Fibroblast of lung (primary cell): Measurements from ENCODE around the gene AADACL3. TPM values are rescaled to one million over a fixed set of nuclear protein-coding genes. Genes with fewer than 3 reads are reported as not detected.
"Not testable (repeated sequence)": the region's sequence is repeated elsewhere in the genome, so short reads cannot be mapped to it uniquely, and the experiment has no call there.

Source experiments
- DNase-seq, 2 donors: peaks; one replicate each; pipeline versions ENCODE4 v3.0.0 to v3.0.0-alpha.2; 2010; ENCODE audit warnings: low read depth in 2 of 2
- H2AFZ ChIP-seq: 2 replicates; pipeline ENCODE4 v1.5.1; 2012; ENCODE audit warnings: low read length, control low read depth, inconsistent platforms
- H3K27ac ChIP-seq: 2 replicates; pipeline ENCODE4 v1.5.1; 2011; ENCODE audit warnings: low read length, control low read depth; ENCODE audit not compliant: insufficient read depth
- H3K27me3 ChIP-seq: 2 replicates; pipeline ENCODE4 v1.5.1; 2011; ENCODE audit warnings: mild to moderate bottlenecking, low read length; ENCODE audit not compliant: control insufficient read depth, insufficient read depth
- H3K36me3 ChIP-seq: 2 replicates; pipeline ENCODE4 v1.5.1; 2011; ENCODE audit warnings: low read length; ENCODE audit not compliant: control insufficient read depth, insufficient read depth
- H3K4me1 ChIP-seq: 2 replicates; pipeline ENCODE4 v1.5.1; 2011; ENCODE audit warnings: low read length; ENCODE audit not compliant: control insufficient read depth, insufficient read depth; ENCODE audit errors: extremely low read depth
- H3K4me2 ChIP-seq: 2 replicates; pipeline ENCODE4 v1.5.1; 2011; ENCODE audit warnings: low read length, control low read depth; ENCODE audit not compliant: insufficient read depth; ENCODE audit errors: extremely low read depth
- H3K4me3 ChIP-seq, 4 experiments: fragments of 200-600 bp in 1 of 4; sonication (generic) in 1 of 4; replicated peaks in 1 of 4; 2 replicates each; pipeline ENCODE4 v1.5.1; 2011 to 2016; ENCODE audit warnings: low read length in 4 of 4, low read depth in 3 of 4, mild to moderate bottlenecking in 3 of 4, control low read depth in 2 of 4, inconsistent platforms in 1 of 4, mixed read lengths in 1 of 4; ENCODE audit not compliant: insufficient read depth in 1 of 4; ENCODE audit errors: control extremely low read depth in 1 of 4
- H3K79me2 ChIP-seq: 2 replicates; pipeline ENCODE4 v1.5.1; 2012; ENCODE audit warnings: mild to moderate bottlenecking, low read length, inconsistent platforms; ENCODE audit not compliant: control insufficient read depth, insufficient read depth
- H3K9ac ChIP-seq: 2 replicates; pipeline ENCODE4 v1.5.1; 2011; ENCODE audit warnings: mild to moderate bottlenecking, low read length, control low read depth; ENCODE audit not compliant: insufficient read depth
- H3K9me3 ChIP-seq: 2 replicates; pipeline ENCODE4 v1.5.1; 2012; ENCODE audit warnings: low read depth, low read length; ENCODE audit not compliant: control insufficient read depth, insufficient read depth
- H4K20me1 ChIP-seq: 2 replicates; pipeline ENCODE4 v1.5.1; 2011; ENCODE audit warnings: low read length; ENCODE audit not compliant: control insufficient read depth, insufficient read depth; ENCODE audit errors: extremely low read depth
- EZH2 ChIP-seq: IDR thresholded peaks from 2 replicates; pipeline ENCODE4 v1.5.1; 2012; ENCODE audit warnings: low read length, control low read depth, mild to moderate bottlenecking; ENCODE audit errors: missing control alignments
- polyA plus RNA-seq, 2 donors: library from polyadenylated mRNA; depleted of rRNA in 1 of 2; stranded (reverse) in 1 of 2; unstranded in 1 of 2; fragments of >200 nt; gene quantifications; 2 replicates each; pipeline ENCODE4 v1.2.1, GENCODE V29; 2011 to 2012; ENCODE audit warnings: missing spikeins in 1 of 2
- total RNA-seq: library from RNA; depleted of rRNA; stranded (reverse); fragments of >200 nt; gene quantifications from 2 replicates; pipeline ENCODE4 v1.2.1, GENCODE V29; 2014
- TF ChIP-seq, protein P1 (sequence below), 2 donors: IDR thresholded peaks in 1 of 2; conservative IDR thresholded peaks in 1 of 2; 1 replicate in 1 of 2; 2 replicates in 1 of 2; pipeline ENCODE4 v1.5.1; 2011 to 2012; ENCODE audit warnings: low read length in 2 of 2, control low read depth in 1 of 2, inconsistent platforms in 1 of 2, low read depth in 1 of 2, mild to moderate bottlenecking in 1 of 2

The AADACL3 gene
- total and polyA plus RNA-seq, 2 donors (not counting 1 experiment from before 2014, with no cell fraction given), result not detected

DNA sequence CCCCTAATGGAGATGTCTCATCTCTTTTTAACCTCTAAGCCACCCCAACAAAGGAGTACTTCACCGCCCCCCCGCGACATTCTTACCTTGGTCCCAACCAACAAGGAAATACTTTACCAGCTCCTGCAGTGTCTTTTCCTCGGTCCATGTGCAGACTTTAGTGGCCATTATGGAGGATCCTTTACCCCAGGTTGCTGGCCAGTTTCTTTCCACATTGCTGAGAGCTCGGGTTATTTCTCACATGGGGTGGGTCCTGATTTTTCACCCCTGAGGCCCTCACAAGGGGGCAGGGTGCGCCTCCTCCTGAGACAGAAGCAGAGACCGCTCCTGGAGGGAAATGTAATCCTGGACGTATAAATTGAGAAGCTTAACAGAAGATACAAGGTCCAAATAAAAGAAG, 3.0 kb upstream of the AADACL3 start:
- H4K20me1 ChIP-seq, result no peaks in the 10 kb centered on the region
- no peaks in the 10 kb centered on the region for H3K36me3 ChIP-seq
- no peaks in the 10 kb centered on the region for H3K9me3 ChIP-seq
- H3K27me3 ChIP-seq, result no peaks in the 10 kb centered on the region
- no peak overlapping the region for H3K9ac ChIP-seq
- H2AFZ ChIP-seq, result no peak overlapping the region
- H3K4me2 ChIP-seq, result no peak overlapping the region
- no peaks in the 10 kb centered on the region for H3K79me2 ChIP-seq
- TF ChIP-seq EZH2, result no peak
- TF ChIP-seq, protein P1, sequence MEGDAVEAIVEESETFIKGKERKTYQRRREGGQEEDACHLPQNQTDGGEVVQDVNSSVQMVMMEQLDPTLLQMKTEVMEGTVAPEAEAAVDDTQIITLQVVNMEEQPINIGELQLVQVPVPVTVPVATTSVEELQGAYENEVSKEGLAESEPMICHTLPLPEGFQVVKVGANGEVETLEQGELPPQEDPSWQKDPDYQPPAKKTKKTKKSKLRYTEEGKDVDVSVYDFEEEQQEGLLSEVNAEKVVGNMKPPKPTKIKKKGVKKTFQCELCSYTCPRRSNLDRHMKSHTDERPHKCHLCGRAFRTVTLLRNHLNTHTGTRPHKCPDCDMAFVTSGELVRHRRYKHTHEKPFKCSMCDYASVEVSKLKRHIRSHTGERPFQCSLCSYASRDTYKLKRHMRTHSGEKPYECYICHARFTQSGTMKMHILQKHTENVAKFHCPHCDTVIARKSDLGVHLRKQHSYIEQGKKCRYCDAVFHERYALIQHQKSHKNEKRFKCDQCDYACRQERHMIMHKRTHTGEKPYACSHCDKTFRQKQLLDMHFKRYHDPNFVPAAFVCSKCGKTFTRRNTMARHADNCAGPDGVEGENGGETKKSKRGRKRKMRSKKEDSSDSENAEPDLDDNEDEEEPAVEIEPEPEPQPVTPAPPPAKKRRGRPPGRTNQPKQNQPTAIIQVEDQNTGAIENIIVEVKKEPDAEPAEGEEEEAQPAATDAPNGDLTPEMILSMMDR (conservative IDR thresholded peaks at IDR 0.05 in 1 of 2, IDR thresholded peaks at IDR 0.05 in 1 of 2; ENCODE audit: low read depth in 1 of 2, low read length in 2 of 2), result no peak
- H3K27ac ChIP-seq, result no peak overlapping the region
- DNase-seq, result no peak
- H3K4me1 ChIP-seq, result no peaks in the 10 kb centered on the region
- H3K4me3 ChIP-seq, result no peak overlapping the region

DNA sequence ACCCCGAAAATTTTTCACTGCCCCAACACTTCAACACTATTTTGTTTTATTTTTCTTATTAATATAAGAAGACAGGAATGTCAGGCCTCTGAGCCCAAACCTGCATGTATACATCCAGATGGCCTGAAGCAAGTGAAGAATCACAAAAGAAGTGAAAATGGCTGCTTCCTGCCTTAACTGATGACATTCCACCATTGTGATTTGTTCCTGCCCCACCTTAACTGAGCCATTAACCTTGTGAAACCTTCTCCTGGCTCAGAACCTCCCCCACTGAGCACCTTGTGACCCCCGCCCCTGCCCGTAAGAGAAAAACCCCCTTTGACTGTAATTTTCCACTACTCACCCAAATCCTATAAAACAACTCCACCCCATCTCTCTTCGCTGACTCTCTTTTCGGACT, 2.3 kb upstream of the AADACL3 start:
- H3K9ac ChIP-seq, H3K27me3 ChIP-seq, H3K4me1 ChIP-seq: not testable (repeated sequence)

DNA sequence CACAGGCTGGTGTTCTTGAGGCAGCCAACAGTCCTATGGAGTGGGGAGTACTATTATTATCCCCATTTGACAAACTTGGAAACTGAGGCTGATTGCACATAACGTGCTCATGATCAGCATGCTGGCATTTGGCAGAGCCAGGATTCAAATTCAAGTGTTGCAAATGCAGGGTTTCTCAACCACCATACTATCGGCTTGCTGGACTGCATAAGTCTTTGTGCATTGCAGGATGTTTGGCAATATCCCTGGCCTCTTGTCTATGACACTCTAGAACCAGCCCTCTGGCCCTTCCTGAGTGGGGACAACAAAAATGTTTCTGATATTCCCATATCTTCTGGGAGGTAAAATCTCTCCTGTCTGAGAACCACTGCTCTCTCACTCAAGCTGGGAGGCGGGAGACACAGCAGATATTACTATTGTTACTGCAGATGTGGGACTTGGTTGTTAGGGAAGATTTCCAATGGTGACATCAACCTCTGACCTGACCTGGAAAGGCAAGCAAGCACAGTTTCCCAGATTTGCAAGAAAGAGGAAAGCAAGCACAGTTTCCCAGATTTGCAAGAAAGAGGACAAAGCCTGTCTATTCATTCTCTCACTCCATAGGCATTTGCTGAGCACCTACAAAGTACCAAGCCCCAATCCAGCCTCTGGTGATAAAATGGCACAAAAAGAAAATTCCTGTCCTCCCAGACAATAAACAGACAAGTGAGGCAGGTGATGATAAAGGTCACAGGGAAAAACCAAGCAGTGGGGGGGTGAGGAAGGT, 1.0 kb upstream of the AADACL3 start:
- Histone ChIP-seq H3K79me2 (no peaks in the 10 kb centered on the region), H3K27ac (no peak overlapping the region)

More for the DNA sequence above, 2.3 kb upstream of the AADACL3 start:
- H2AFZ ChIP-seq, H3K27ac ChIP-seq, DNase-seq, H3K36me3 ChIP-seq, H4K20me1 ChIP-seq, H3K4me2 ChIP-seq, H3K9me3 ChIP-seq, H3K4me3 ChIP-seq, H3K79me2 ChIP-seq: not testable (repeated sequence)

More for the DNA sequence above, 1.0 kb upstream of the AADACL3 start:
- Histone ChIP-seq H3K4me1 (no peaks in the 10 kb centered on the region), H3K4me3 (no peak overlapping the region), H3K4me2 (no peak overlapping the region), H3K27me3 (no peaks in the 10 kb centered on the region), H4K20me1 (no peaks in the 10 kb centered on the region), H2AFZ (no peak overlapping the region), H3K9ac (no peak overlapping the region), H3K9me3 (no peaks in the 10 kb centered on the region), H3K36me3 (no peaks in the 10 kb centered on the region)
- TF ChIP-seq EZH2, result no peak
- TF ChIP-seq, protein P1 (conservative IDR thresholded peaks at IDR 0.05 in 1 of 2, IDR thresholded peaks at IDR 0.05 in 1 of 2; ENCODE audit: low read depth in 1 of 2, low read length in 2 of 2), result no peak
- DNase-seq, result no peak
